SH-SY5Y (cell line): ENCODE measurements around the gene MACROD2.

ENCODE experiments used
- GATA2 ChIP-seq: IDR thresholded peaks from 2 replicates; pipeline ENCODE4 v1.6.1; 2011; ENCODE audit warnings: mild to moderate bottlenecking, low read depth, low read length
- GATA3 ChIP-seq: IDR thresholded peaks from 2 replicates; pipeline ENCODE4 v1.6.1; 2011; ENCODE audit warnings: low read depth, mild to moderate bottlenecking, low read length, moderate library complexity

DNA sequence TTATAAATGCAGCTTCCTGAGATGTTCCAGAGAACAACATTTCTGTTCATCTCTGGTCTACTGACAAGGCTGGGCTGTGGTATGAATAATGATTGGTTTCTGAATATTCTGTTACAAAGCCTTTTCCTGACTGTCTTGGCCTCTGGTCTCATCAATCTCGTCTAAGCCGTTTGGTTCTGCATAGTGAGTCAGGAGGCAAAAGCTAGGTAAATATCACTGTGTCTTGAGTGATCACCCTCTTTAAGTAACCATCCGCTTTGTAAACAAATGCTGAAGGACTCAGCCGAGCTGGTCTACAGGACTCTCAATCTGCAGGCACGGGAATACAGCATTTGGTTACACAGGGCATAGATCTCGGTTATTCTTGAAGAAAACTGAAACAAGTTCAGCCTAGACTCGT, 2066.0 kb downstream of the MACROD2 start:
- no peak for TF ChIP-seq GATA2
- TF ChIP-seq GATA3, result no peak
